GM10248 (cell line): ENCODE measurements around the gene KRTAP10-4.
"Not testable (repeated sequence)": the region's sequence is repeated elsewhere in the genome, so short reads cannot be mapped to it uniquely, and the experiment has no call there.

ENCODE experiments used
- CTCF ChIA-PET: fragments of 300-600 bp; sonication (Branson Sonifier 250); formaldehyde crosslinking; extraction: SDS; loops from one replicate; lab custom pipeline; 2021; ENCODE audit warnings: antibody characterized with exemption; lab: Yijun Ruan, JAX
- POLR2A ChIA-PET: fragments of 350-650 bp; sonication (Branson Sonifier 250); formaldehyde crosslinking; extraction: SDS; loops from one replicate; lab custom pipeline; 2020; ENCODE audit warnings: antibody characterized with exemption; lab: Yijun Ruan, JAX
- DNase-seq: peaks from one replicate; pipeline ENCODE4 v3.0.0; 2012; ENCODE audit errors: extremely low spot score
- CTCF ChIP-seq: IDR thresholded peaks from 2 replicates; pipeline ENCODE4 v1.5.1; 2012; ENCODE audit warnings: mild to moderate bottlenecking, low read depth; ENCODE audit errors: extremely low read depth, missing control alignments, control extremely low read depth

The KRTAP10-4 gene

GRCh38 chr21:44589586-44590305 is 16.2 kb downstream of the KRTAP10-4 start:
- ChIA-PET CTCF (no interaction called here), POLR2A (no interaction called here)
- no peak for DNase-seq
- TF ChIP-seq CTCF, result no peak

- no peak for TF ChIP-seq CTCF
- ChIA-PET CTCF (no interaction called here), POLR2A (no interaction called here)
- DNase-seq, result no peak
Observed at GRCh38 chr21:44590311-44590721, 16.8 kb downstream of the KRTAP10-4 start.

GRCh38 chr21:44590897-44591800 is 17.6 kb downstream of the KRTAP10-4 start:
- POLR2A ChIA-PET, DNase-seq, CTCF ChIA-PET: not testable (repeated sequence)

- POLR2A ChIA-PET, CTCF ChIA-PET, DNase-seq: not testable (repeated sequence)
Observed at GRCh38 chr21:44591801-44592130, 18.2 kb downstream of the KRTAP10-4 start.

- ChIA-PET CTCF (no interaction called here), POLR2A (no interaction called here)
- TF ChIP-seq CTCF, result no peak
- no peak for DNase-seq
Observed at GRCh38 chr21:44592446-44593311, 19.1 kb downstream of the KRTAP10-4 start, which contains the start of gene KRTAP10-6. TSS of gene KRTAP10-6 (minus strand) at chr21:44592505. CDS start at chr21:44592484, 21 bp downstream.

GRCh38 chr21:44593598-44594405 is 20.3 kb downstream of the KRTAP10-4 start:
- ChIA-PET CTCF (no interaction called here), POLR2A (no interaction called here)
- DNase-seq, result no peak
- TF ChIP-seq CTCF, result no peak
